ENCODE results near the gene NKX2-8.

NKX2-8 gene

DNA sequence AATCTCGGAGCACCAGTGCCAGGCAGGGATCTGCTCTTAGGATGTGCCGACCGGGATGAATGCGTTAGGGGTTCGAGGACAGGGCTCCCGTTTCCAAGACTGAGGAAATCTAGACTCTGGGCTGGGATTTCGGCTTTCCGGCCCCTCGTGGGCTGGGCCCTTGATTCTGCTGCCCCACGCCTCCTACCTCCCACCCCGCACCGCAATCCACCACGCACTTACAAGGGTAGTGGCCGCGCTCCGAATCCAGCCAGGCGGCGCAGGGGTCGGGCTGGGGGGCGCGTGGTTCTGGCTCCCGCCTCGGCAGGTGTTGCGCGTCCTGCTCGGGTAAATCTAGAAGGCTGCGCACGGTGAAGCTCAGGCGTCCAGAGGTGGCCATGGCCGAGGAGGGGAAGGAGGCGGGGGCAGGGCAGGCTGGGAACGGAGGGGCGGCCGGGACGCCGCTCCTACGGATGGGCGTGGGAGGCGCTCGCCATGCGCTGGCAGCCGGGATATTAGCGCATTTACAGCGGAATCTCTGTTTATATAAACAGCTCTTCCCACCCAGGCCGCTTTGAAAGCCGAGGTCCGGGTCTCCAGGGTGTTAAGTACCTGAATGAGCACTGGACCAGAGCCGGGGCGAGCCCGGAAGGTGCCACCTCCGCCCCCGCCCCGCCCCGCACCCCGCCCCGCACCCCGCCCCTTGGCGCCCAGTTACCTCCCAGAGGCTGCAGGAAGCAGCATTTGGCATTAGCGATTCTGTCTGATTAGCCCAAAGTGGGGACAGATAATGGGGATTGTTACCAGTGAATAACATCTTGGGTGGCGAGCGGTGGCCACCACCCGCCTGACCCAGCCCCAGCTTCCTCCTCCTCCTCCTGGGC, at the start of gene NKX2-8:
Gene NKX2-8, minus strand, starts transcription at position 604 of the 863 bp plus-strand sequence. Its CDS starts 225 bp downstream, at position 379.
- TF ChIP-seq, protein P1, sequence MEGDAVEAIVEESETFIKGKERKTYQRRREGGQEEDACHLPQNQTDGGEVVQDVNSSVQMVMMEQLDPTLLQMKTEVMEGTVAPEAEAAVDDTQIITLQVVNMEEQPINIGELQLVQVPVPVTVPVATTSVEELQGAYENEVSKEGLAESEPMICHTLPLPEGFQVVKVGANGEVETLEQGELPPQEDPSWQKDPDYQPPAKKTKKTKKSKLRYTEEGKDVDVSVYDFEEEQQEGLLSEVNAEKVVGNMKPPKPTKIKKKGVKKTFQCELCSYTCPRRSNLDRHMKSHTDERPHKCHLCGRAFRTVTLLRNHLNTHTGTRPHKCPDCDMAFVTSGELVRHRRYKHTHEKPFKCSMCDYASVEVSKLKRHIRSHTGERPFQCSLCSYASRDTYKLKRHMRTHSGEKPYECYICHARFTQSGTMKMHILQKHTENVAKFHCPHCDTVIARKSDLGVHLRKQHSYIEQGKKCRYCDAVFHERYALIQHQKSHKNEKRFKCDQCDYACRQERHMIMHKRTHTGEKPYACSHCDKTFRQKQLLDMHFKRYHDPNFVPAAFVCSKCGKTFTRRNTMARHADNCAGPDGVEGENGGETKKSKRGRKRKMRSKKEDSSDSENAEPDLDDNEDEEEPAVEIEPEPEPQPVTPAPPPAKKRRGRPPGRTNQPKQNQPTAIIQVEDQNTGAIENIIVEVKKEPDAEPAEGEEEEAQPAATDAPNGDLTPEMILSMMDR (IDR thresholded peaks at IDR 0.05; ENCODE audit: low read depth, low read length): no peak
- H3K9me3 ChIP-seq (ENCODE audit: severe bottlenecking): peaks cover 15% of the 10 kb centered on the region
- H3K36me3 ChIP-seq: no peaks in the 10 kb centered on the region
- peaks cover 88% of the 10 kb centered on the region for H3K27me3 ChIP-seq (ENCODE audit: insufficient read depth, low read depth, severe bottlenecking)
- no peak within 1 kb of the TSS for H3K4me3 ChIP-seq (ENCODE audit: low read depth, low read length)
- no peak for DNase-seq
- no peak within 1 kb of the TSS for H3K27ac ChIP-seq

DNA sequence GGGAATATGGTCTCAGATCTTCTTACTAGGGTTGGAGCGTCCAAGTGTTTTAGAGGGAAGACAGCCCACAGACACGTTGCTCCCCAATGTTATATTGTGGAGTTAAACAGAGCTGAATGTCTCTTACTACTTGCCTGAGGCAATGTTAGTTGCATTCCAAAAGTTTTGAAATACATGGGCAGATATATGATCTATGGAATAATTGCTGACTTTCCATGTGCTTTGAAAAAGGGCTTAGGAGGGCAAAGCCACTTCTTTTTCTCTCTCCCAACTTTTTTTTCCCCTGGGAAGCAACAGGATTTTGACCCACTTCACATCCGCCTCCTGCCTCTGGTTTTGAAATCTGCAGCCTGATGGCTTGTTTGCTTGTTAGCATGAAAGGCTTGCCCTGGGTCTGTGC, 45.6 kb upstream of the NKX2-8 start:
- Histone ChIP-seq H3K27ac (no peak overlapping the region), H3K9me3 (ENCODE audit: severe bottlenecking) (no peaks in the 10 kb centered on the region), H3K36me3 (no peaks in the 10 kb centered on the region), H3K4me3 (ENCODE audit: low read depth, low read length) (no peak overlapping the region), H3K27me3 (ENCODE audit: insufficient read depth, low read depth, severe bottlenecking) (peaks cover 63% of the 10 kb centered on the region)
- TF ChIP-seq, protein P1 (IDR thresholded peaks at IDR 0.05; ENCODE audit: low read depth, low read length): no peak
- DNase-seq: no peak

DNA sequence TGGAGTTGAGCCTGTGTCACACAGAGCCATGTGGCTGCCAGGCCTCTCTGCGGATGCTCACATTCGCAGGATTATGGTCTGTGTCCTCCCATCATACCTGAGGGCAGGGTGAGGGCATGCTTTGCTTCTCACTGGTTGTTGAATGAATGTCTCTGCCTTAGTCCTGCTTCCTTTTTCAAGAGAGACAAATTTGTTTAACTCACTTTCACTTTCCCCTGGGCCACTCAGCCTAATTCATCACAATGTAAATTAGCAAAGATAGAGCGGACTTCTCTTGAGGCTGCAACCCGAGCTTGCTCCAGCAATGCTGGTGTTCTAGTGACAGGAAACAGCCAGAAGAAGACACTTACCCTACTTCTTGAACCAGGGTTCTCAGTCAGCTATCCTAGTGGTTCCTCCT, 43.7 kb upstream of the NKX2-8 start:
- Histone ChIP-seq H3K4me3 (ENCODE audit: low read depth, low read length) (no peak overlapping the region), H3K27ac (no peak overlapping the region), H3K9me3 (ENCODE audit: severe bottlenecking) (no peaks in the 10 kb centered on the region), H3K36me3 (no peaks in the 10 kb centered on the region), H3K27me3 (ENCODE audit: insufficient read depth, low read depth, severe bottlenecking) (peaks cover 50% of the 10 kb centered on the region)
- TF ChIP-seq, protein P1 (IDR thresholded peaks at IDR 0.05; ENCODE audit: low read depth, low read length): no peak
- DNase-seq: no peak

DNA sequence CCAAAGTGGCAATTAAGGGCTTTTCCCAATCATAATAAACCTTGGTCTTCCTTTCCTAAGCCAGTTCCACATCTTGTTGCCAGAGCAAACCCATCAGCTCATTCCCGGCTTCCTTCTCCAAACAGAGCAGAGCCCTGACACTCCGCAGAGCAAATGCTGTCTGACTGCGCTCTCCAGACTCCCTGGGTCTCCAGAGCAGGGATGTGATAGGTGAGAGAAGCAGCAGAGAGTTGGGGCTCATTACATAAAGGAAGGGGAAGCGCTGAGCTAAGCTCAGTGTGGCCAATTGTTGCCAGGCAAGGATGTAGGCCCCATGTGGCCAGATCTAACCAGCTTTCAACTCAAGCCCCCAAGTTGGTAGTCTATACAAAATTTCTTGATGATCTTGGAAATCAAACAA, 43.0 kb upstream of the NKX2-8 start:
- Histone ChIP-seq H3K9me3 (ENCODE audit: severe bottlenecking) (no peaks in the 10 kb centered on the region), H3K27me3 (ENCODE audit: insufficient read depth, low read depth, severe bottlenecking) (peaks cover 44% of the 10 kb centered on the region), H3K4me3 (ENCODE audit: low read depth, low read length) (no peak overlapping the region), H3K36me3 (no peaks in the 10 kb centered on the region), H3K27ac (no peak overlapping the region)
- TF ChIP-seq, protein P1 (IDR thresholded peaks at IDR 0.05; ENCODE audit: low read depth, low read length): no peak
- DNase-seq: no peak

DNA sequence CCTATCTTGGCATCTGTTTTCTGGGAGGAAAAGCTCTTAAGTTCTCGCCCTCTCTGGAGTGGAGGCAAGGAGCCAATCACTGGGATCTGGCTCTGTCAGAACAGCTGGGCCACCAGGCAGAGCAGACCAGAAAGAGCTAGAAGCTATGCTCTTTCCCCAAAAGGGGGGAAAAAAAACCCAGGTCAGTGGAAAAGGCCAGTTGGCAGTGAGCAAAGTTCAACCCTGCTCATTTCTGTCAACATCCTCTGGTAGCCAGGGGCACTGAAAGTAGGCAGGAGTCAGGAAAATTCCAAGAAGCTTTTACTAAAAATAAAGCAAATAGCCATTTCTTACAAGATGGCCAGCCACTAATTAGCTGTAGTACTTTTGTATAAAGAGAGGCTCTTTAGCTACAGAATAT, 42.6 kb upstream of the NKX2-8 start:
- Histone ChIP-seq H3K4me3 (ENCODE audit: low read depth, low read length) (no peak overlapping the region), H3K27ac (no peak overlapping the region), H3K9me3 (ENCODE audit: severe bottlenecking) (no peaks in the 10 kb centered on the region), H3K36me3 (no peaks in the 10 kb centered on the region), H3K27me3 (ENCODE audit: insufficient read depth, low read depth, severe bottlenecking) (peaks cover 44% of the 10 kb centered on the region)
- TF ChIP-seq, protein P1 (IDR thresholded peaks at IDR 0.05; ENCODE audit: low read depth, low read length): no peak
- no peak for DNase-seq

Data from WERI-Rb-1 (cell line).